ENCODE measurements around the gene PBX1. TPM values are rescaled to one million over a fixed set of nuclear protein-coding genes. Genes with fewer than 3 reads are reported as not detected.
"Not testable (repeated sequence)": the region's sequence is repeated elsewhere in the genome, so short reads cannot be mapped to it uniquely, and the experiment has no call there.

Gene PBX1
- total RNA-seq, 1 donor from 2014 or later, result not detected

DNA sequence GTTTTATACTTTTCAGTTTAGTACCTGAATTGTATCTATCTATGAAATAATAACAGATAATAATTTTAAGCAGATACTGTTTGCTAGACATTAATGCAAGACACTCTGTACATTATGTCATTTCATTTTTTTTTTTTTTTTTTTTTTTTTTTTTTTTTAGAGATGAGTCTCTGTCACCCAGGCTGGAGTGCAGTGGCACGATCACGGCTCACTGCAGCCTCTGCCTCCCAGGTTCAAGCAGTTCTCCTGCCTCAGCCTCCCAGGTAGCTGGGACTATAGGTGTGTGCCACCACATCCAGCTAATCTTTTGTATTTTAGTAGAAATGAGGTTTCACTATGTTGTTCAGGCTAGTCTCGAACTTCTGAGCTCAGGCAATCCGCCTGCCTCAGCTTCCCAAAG, 44.8 kb downstream of the PBX1 start:
- intact Hi-C loops (cut with micrococcal nuclease); H3K36me3 Mint-ChIP-seq (ENCODE audit: low read depth); H3K27ac Mint-ChIP-seq; DNase-seq (ENCODE audit: low spot score); H3K4me3 Mint-ChIP-seq; H3K27me3 Mint-ChIP-seq (ENCODE audit: insufficient read depth); H3K4me1 Mint-ChIP-seq (ENCODE audit: low read depth); H3K9me3 Mint-ChIP-seq: not testable (repeated sequence)

DNA sequence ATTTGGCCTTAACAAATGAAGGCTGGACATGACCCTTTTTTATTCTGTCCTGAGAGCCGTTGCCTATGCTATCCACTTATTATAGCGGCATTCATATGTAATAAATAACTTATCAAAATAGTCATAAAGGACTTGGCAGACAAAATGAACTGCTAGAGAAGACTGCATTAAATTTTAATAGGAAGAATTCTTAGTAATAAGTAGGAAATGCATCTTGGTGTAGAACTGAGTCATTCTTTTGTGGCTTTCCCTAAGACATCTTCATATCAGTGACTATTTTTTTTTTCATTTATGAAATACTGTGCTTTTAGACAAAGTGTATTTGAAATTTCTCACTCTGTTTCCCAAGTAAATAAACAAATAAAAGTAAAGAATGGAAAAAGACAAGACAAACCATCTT, 45.6 kb downstream of the PBX1 start:
- H3K9me3 Mint-ChIP-seq, result no peaks in the 10 kb centered on the region
- no peak overlapping the region for H3K27ac Mint-ChIP-seq
- H3K27me3 Mint-ChIP-seq (ENCODE audit: insufficient read depth), result peaks cover 3% of the 10 kb centered on the region
- DNase-seq (ENCODE audit: low spot score), result no peak
- no peak overlapping the region for H3K4me3 Mint-ChIP-seq
- intact Hi-C loops (cut with micrococcal nuclease), result no loop called here
- no peaks in the 10 kb centered on the region for H3K36me3 Mint-ChIP-seq (ENCODE audit: low read depth)
- no peaks in the 10 kb centered on the region for H3K4me1 Mint-ChIP-seq (ENCODE audit: low read depth)

DNA sequence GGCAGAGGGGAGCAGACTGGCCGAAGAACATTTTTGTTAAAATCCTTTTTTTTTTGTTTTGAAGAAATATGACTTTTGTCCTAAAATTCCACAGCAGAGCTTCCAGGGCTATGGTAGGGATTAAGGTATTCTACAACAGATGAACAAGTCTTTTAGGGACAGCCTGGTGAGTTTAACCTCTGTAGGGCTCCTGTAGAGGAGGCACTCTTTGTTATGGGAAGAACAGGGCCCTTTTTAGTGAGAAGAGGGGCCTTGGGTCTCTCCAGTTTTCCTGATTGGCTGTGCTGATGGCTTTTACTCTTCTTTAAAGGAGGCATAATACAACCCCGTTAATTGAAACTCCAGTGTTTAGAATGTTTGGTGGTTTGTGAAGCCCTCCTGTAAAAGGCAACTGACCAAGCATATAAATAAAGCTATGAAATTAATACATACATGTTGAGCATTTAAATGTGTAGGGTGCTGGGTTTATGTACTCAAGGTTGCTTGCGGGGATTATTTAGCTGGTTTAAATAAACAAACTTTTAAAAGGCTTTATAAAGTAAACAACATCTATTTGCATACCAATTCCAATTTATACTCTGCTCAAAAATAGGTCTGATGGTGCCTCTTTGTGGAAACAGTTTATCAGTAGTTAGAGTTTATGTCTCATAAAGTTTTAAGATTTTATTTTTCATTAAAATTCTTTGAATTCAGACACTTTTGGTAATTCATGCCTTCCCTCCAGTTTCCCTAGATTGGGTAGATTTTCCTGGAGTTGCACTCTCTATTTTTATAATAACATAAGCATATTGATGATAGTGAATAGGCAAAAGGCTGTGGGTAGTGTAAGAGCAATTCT, 46.5 kb downstream of the PBX1 start:
- Mint-ChIP-seq H3K36me3 (ENCODE audit: low read depth) (no peaks in the 10 kb centered on the region), H3K27ac (no peak overlapping the region), H3K27me3 (ENCODE audit: insufficient read depth) (peaks cover 3% of the 10 kb centered on the region), H3K4me3 (no peak overlapping the region), H3K9me3 (no peaks in the 10 kb centered on the region), H3K4me1 (ENCODE audit: low read depth) (no peaks in the 10 kb centered on the region)
- no peak for DNase-seq (ENCODE audit: low spot score)
- intact Hi-C loops (cut with micrococcal nuclease), result no loop called here

DNA sequence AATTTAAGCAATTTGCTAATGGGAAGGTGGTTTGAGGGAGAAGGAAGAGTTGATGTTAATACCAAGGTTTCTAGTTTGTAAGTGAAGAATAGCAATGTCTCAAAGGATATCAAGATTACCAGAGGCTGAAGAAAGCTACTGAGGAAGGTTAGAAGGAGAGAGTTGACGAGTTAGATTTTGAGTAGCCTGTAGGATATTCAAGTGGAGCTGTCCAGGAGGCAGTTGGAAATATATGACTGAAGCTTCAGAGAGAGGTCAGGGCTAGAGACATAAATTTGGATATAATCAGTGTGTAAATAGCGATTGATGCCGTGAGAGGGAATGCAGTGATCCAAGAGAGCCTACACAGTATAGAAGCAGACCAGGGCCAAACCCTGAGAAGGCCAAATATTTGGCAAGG, 48.4 kb downstream of the PBX1 start:
- Mint-ChIP-seq H3K4me3 (no peak overlapping the region), H3K36me3 (ENCODE audit: low read depth) (no peaks in the 10 kb centered on the region), H3K27me3 (ENCODE audit: insufficient read depth) (peaks cover 2% of the 10 kb centered on the region), H3K9me3 (no peaks in the 10 kb centered on the region), H3K27ac (no peak overlapping the region), H3K4me1 (ENCODE audit: low read depth) (no peaks in the 10 kb centered on the region)
- no peak for DNase-seq (ENCODE audit: low spot score)
- intact Hi-C loops (cut with micrococcal nuclease), result no loop called here

DNA sequence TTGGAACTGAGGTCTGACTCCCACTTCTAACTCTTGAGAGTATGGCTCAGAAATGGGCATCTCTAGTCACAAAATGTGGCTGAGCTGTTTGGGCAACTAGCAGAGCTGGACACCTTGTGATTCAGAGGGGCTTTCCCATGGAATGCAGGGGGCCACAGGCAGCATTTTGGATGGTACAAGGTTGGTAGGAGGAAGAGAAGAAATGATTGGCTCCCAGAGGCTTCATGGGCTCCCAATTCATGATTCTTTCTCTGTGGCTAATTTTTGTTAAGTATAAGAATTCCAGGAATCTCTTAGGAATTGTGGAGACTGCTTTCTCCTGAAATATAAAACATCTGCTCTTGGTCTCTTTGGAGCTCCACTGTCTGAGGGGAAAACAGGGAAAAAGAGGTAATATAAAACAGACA, 49.7 kb downstream of the PBX1 start:
- Mint-ChIP-seq H3K27me3 (ENCODE audit: insufficient read depth) (peaks cover 2% of the 10 kb centered on the region), H3K4me1 (ENCODE audit: low read depth) (no peaks in the 10 kb centered on the region), H3K9me3 (no peaks in the 10 kb centered on the region), H3K4me3 (no peak overlapping the region), H3K27ac (no peak overlapping the region), H3K36me3 (ENCODE audit: low read depth) (no peaks in the 10 kb centered on the region)
- DNase-seq (ENCODE audit: low spot score), result no peak
- intact Hi-C loops (cut with micrococcal nuclease), result no loop called here

DNA sequence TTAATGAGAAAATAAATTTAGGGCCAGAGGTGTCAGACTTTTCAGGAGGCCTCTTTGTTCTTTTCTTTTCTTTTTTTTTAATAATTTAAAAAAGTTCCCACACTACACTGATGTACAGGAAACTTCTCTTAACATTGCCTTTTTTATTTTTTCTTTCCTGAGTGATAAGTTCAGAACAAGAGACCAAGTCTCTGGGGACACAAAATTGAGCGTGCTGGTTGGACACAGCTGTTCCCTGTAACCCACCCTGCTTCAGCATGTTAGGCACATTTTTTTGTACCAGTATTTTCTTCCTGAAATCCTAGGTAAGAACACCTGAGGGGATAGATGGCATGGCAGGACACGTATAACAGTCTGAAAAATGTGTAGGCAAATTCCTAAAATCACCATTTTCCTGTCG, 50.1 kb downstream of the PBX1 start:
- H3K4me3 Mint-ChIP-seq, result no peak overlapping the region
- H3K36me3 Mint-ChIP-seq (ENCODE audit: low read depth), result no peaks in the 10 kb centered on the region
- H3K27me3 Mint-ChIP-seq (ENCODE audit: insufficient read depth), result peaks cover 2% of the 10 kb centered on the region
- H3K27ac Mint-ChIP-seq, result no peak overlapping the region
- no peaks in the 10 kb centered on the region for H3K4me1 Mint-ChIP-seq (ENCODE audit: low read depth)
- intact Hi-C loops (cut with micrococcal nuclease), result no loop called here
- no peaks in the 10 kb centered on the region for H3K9me3 Mint-ChIP-seq
- no peak for DNase-seq (ENCODE audit: low spot score)

DNA sequence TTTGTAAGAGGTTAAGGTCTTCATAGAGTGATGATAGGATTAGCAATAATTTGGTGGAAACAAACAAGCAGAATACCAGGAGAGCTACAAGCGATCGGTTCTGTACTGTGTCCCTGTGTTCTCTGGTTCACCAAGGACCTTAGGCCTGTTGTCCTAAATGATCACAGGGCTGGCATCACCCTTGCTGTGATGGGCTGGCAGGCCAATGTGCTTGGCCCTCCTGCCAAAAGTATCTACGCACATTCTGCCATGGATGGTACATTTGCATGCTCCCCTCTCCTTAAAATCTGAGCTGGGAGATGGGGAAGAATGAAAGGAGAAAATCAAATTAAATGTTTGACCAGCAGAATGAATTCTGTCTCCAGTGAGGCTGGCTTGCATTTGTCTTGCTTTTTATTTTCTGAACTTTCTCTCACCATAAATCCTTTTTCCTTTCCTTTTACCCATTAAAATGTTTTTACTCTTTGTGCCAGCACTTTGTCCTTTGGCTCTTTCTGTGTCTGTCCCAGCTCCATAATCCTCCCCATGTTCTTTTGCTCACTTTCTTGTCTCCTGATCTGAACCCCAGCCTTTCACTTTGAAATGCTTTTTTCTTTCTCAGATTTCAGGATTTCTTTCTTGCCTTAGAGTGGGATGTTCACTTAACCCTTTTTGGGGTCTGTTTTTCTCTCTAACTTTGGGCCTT, 51.7 kb downstream of the PBX1 start:
- no peaks in the 10 kb centered on the region for H3K4me1 Mint-ChIP-seq (ENCODE audit: low read depth)
- H3K27ac Mint-ChIP-seq, result no peak overlapping the region
- no peak for DNase-seq (ENCODE audit: low spot score)
- H3K27me3 Mint-ChIP-seq (ENCODE audit: insufficient read depth), result no peaks in the 10 kb centered on the region
- H3K36me3 Mint-ChIP-seq (ENCODE audit: low read depth), result no peaks in the 10 kb centered on the region
- no peaks in the 10 kb centered on the region for H3K9me3 Mint-ChIP-seq
- H3K4me3 Mint-ChIP-seq, result no peak overlapping the region
- intact Hi-C loops (cut with micrococcal nuclease), result no loop called here

DNA sequence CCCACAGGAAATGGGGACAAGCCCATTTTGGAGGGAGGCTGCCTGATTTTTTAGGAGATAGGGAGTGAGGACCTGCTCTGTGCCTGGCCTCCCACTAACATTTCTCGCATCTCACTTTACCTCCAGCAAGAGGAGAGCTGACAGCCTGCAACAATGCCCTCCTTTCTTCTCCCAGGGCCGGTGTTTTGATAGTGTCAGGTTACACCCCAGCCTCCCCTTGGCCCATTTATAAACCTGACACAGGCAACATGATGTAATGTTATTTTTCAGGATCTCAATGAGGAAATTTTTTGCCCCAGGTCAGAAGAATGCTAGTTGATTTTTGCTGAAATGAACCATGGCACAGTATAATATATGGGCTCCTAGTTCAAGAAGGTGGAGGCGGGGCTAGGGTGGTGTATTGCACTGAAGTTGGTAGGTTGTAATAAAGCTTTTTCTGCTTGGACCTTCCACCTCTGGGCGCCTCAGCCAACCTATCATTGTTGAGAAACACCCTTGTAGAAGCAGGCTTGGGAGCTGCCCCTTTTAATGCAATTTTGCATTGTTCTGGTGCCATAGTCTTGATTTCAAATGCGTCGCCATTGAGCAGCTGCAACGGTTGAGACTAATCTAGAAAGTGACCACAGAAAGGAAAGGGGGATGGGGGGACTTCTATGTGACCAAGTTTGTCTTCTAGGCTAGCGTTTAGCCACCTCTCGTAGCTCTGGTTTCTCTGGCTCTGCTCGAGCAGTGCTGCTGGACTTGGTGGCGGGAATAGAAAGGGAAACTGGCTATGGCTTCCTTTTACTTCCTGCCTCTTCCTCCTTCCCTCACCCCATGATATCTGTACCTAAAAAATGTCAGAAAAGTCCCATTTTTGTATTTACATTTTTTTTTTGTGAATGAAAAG, 53.0 kb downstream of the PBX1 start:
- no peaks in the 10 kb centered on the region for H3K36me3 Mint-ChIP-seq (ENCODE audit: low read depth)

DNA sequence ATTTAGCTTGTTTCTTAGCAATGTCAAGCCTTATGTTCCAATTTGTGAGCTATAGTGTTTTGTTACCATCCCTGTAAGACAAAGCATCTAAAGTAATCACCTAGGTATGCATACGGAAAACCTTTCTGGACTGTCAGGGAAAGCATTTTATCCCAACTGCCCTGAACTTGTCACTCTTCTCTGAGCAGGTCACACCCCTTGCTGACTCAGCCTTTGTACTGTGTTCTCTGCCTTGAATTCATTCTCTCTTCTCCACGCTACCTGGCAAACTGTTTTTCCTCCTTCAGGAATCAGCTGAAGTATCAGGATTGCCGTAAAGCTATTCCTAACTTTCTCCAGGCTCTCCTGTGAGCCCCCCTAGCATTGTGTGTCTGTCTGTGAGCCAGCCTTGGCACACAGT, 54.2 kb downstream of the PBX1 start:
- intact Hi-C loops (cut with micrococcal nuclease), result no loop called here
- no peaks in the 10 kb centered on the region for H3K27me3 Mint-ChIP-seq (ENCODE audit: insufficient read depth)

More for the DNA sequence above, 53.0 kb downstream of the PBX1 start:
- no peak for DNase-seq (ENCODE audit: low spot score)
- H3K9me3 Mint-ChIP-seq, result no peaks in the 10 kb centered on the region
- intact Hi-C loops (cut with micrococcal nuclease), result no loop called here
- H3K27ac Mint-ChIP-seq, result no peak overlapping the region
- H3K4me3 Mint-ChIP-seq, result no peak overlapping the region
- no peaks in the 10 kb centered on the region for H3K4me1 Mint-ChIP-seq (ENCODE audit: low read depth)
- no peaks in the 10 kb centered on the region for H3K27me3 Mint-ChIP-seq (ENCODE audit: insufficient read depth)

DNA sequence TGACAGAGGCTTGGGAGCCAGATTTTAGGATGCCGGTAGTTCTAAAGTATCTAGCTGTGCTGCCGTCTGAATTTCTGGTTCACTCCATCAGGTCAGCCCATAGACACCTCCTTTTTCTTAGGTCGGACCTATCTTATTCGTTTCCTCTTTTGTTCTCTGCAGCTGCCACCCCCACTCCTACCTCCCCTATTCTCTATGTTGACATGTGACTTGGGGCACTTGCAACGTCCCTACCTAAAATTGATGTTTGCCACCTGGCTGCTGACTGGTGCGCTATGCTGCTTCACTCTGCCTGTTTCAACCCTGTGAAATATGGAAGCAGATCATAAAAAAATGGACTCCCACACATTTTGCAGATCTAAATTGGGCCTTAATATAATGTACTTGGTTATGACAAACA, 55.3 kb downstream of the PBX1 start:
- H3K27me3 Mint-ChIP-seq (ENCODE audit: insufficient read depth), result no peaks in the 10 kb centered on the region
- H3K27ac Mint-ChIP-seq, result no peak overlapping the region
- no peaks in the 10 kb centered on the region for H3K36me3 Mint-ChIP-seq (ENCODE audit: low read depth)
- H3K4me3 Mint-ChIP-seq, result no peak overlapping the region
- no peaks in the 10 kb centered on the region for H3K9me3 Mint-ChIP-seq
- H3K4me1 Mint-ChIP-seq (ENCODE audit: low read depth), result no peaks in the 10 kb centered on the region
- DNase-seq (ENCODE audit: low spot score), result no peak
- intact Hi-C loops (cut with micrococcal nuclease), result no loop called here

More for the DNA sequence above, 54.2 kb downstream of the PBX1 start:
- no peak for DNase-seq (ENCODE audit: low spot score)
- Mint-ChIP-seq H3K36me3 (ENCODE audit: low read depth) (no peaks in the 10 kb centered on the region), H3K4me3 (no peak overlapping the region), H3K27ac (no peak overlapping the region), H3K4me1 (ENCODE audit: low read depth) (no peaks in the 10 kb centered on the region), H3K9me3 (no peaks in the 10 kb centered on the region)

DNA sequence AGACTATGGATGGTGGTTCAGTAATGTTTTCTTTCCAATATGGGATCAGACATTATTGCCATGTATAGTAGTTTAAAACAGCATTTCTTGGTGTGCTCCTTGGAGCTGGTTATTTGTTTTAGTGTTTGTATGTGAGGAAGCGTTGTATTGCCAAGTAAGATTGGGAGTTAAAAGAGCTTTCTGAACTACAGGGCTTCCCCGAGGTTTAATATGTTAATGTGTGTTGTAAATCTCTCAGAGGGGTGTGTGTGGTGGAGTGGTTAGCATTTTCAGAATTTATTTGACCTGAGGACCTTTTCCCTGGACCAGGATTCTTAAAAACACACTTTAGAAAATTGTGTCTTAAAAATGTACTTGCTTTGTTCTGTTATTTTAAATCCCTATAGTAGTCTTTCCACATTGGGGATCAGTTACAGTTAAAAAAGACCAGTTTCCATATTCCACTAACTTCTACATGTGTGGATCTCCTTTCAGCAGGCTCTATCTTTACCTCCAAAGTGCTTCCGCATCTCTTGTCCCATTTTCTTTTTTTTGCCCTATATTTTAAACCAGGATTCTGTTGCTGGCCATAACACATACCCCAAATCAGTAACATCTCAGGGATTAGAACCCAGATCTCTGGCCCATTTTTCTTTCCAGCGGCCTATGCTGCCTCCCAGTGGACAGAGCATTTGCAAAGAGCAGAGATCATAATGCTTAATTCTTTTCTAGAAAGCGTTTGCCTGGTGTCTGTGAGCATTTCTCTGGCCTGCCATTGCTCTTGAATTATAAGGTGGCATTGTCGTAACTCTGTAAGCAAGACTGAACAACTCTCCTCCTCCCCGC, 58.6 kb downstream of the PBX1 start:
- DNase-seq (ENCODE audit: low spot score), result no peak
- Mint-ChIP-seq H3K9me3 (no peaks in the 10 kb centered on the region), H3K27me3 (ENCODE audit: insufficient read depth) (no peaks in the 10 kb centered on the region)

DNA sequence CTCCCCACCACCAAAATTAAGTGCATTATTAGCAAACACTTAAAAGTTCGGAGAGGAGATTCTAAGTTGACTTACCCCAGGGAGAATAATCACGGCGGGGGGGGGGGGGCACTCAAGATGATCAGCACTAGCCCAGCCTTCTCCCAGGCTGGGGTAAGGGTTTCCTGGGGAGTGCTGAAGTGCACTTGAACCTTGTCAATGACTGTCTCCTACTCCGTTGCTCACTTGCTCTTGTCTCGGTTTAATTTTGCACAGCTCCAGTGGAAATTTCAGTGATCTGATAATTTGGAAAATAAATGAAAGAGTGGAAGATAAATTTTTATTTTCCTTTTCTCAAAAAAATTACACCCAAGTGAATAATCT, 59.2 kb downstream of the PBX1 start:
- H3K9me3 Mint-ChIP-seq, result no peaks in the 10 kb centered on the region
- intact Hi-C loops (cut with micrococcal nuclease), result no loop called here
- no peaks in the 10 kb centered on the region for H3K27me3 Mint-ChIP-seq (ENCODE audit: insufficient read depth)
- H3K4me3 Mint-ChIP-seq, result no peak overlapping the region
- DNase-seq (ENCODE audit: low spot score), result no peak
- H3K4me1 Mint-ChIP-seq (ENCODE audit: low read depth), result no peaks in the 10 kb centered on the region
- H3K36me3 Mint-ChIP-seq (ENCODE audit: low read depth), result no peaks in the 10 kb centered on the region
- H3K27ac Mint-ChIP-seq, result no peak overlapping the region

More for the DNA sequence above, 58.6 kb downstream of the PBX1 start:
- H3K4me1 Mint-ChIP-seq (ENCODE audit: low read depth), result no peaks in the 10 kb centered on the region
- H3K4me3 Mint-ChIP-seq, result no peak overlapping the region
- intact Hi-C loops (cut with micrococcal nuclease), result no loop called here
- H3K27ac Mint-ChIP-seq, result no peak overlapping the region
- no peaks in the 10 kb centered on the region for H3K36me3 Mint-ChIP-seq (ENCODE audit: low read depth)
